HTERT RPE-1 (cell line): ENCODE results near the gene GPRASP2.

Experiments used
- in situ Hi-C: fragments of 300-500 bp; cut with MboI; formaldehyde crosslinking; loops from 4 replicates; pipeline ENCODE4 v1.14.3; 2020; ENCODE audit warnings: low sequenced_read_pairs

Gene GPRASP2

GRCh38 chrX:102744307-102744706 is 32.1 kb downstream of the GPRASP2 start:
- in situ Hi-C loops: no loop called here

- in situ Hi-C loops: no loop called here
Observed at GRCh38 chrX:102745513-102745856, 33.2 kb downstream of the GPRASP2 start.

DNA sequence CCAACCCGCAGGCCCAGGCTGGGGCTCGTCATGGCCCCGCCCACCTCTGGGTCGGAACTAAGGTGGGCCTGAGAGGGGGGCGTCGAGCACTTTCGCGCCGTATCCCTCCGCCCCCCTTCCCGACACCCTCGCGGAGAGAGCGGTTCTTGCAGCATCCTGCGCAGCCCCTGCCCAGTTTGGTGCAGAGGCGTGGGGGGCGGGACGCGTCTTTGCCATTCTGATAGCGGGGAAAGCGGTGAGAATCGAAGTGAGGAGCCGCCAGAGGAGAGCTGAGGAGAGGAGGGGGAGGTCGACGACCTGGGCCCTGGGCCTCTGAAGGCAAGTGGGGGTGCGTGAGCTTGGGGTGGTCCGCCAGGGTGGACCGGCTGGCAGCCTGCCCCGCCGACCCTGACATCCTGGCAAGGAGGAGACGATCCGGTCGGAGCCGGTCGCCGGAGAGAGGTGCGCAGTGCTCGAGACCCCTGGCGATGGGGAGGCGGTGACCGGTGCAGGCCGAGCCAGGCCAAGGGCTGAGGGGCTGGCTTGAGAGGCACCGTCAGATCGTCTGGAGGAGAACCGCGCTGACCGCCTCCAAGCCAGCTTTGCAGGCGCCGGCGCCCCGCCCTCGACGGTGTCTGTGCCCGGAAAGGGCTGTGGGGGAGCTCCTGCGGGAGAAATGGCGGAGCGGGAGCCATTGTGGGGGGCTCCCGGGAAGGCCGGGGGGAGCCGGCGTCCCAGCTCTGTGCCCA is 33.8 kb downstream of the GPRASP2 start:
- in situ Hi-C loops: no loop called here

DNA sequence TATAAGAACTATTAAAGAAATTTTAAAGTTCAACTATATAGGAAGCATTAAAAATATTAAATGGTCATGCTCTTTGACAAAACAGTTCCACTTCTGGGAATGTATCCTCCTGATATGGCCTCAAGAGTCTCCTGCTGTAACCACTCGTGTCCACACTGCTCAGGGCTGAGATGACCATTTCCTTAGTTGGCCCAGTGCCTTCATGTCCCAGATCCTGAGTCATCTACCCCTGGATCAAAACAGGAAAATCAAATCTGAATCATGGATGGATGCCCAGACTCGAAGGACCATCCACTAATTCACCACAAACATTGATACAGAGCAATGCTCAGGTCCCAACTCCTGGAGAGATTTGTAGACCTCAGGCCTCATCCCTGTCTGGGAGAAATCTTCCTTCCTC is 53.0 kb downstream of the GPRASP2 start:
- in situ Hi-C loops: no loop called here

DNA sequence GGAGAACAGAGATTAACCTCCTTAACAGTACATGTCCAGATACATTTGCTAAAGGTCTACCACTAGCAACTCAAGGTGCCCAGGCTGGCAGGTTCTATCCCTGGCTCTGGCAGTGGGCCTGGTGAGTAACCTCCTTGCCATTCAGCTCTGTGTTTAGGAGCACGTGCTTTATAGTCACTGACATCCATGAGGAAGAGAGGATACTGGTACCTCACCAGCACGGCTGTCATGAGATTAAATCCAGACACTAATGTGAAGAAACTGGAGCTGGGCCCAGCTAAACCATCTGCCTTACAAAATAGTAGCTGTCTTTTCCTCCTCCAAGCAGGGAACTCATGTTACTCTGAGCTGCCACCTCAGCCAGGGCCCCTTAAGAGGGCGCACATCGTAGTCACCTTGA is 53.6 kb downstream of the GPRASP2 start:
- in situ Hi-C loops: no loop called here

DNA sequence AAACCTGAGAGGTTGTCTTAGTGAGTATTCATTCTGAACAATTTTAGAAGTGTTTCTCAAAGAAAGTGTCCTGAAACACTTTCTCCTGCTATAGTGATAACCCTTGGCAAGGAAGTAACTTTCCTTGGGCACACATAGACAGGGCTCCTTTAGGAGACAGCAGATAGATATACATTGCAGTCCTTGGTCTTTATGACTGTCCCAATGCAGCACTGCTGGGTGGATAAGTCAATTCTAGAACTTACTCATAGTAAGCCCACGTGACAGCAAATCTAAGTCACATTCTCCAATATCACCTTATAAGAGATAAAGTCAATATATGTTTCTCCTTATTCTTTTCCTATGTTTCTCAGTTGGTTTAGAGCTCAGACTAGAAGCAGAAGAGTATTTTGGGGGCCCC is 55.0 kb downstream of the GPRASP2 start:
- in situ Hi-C loops: no loop called here
